PC-3 (cell line): ENCODE data around the gene WDR33. TPM values are rescaled to one million over a fixed set of nuclear protein-coding genes. Genes with fewer than 3 reads are reported as not detected.
A peak's percentile ranks its signal among the peaks of the same experiment; 100 is the strongest.
"Not testable (repeated sequence)": the region's sequence is repeated elsewhere in the genome, so short reads cannot be mapped to it uniquely, and the experiment has no call there.

Experiments used
- ATAC-seq: fragments of 200-7000 bp; cut with Tn5 transposase; 2 replicates; pipeline ENCODE4 v1.9.1; 2020; ENCODE audit warnings: mild to moderate bottlenecking, moderate library complexity
- BruUV-seq: library from RNA; stranded (reverse); fragments of 400-500 nt; replicated peaks from 2 replicates; lab custom pipeline; 2021; lab: Mats Ljungman, UMichigan
- CTCF ChIA-PET: fragments of 300-600 bp; sonication (Branson Sonifier 250); formaldehyde crosslinking; loops from one replicate; lab custom pipeline; 2022; ENCODE audit warnings: antibody characterized with exemption; lab: Charles Lee
- POLR2A ChIA-PET: fragments of 300-600 bp; sonication (Branson Sonifier 250); formaldehyde crosslinking; loops from one replicate; lab custom pipeline; 2022; ENCODE audit warnings: antibody characterized with exemption; ENCODE audit not compliant: unreplicated experiment; lab: Charles Lee
- DNase-seq: peaks from one replicate; pipeline ENCODE4 v3.0.0-alpha.2; 2015
- H2AFZ ChIP-seq: fragments of 300-600 bp; sonication (generic); 2 replicates; pipeline ENCODE4 v1.6.0; 2016; ENCODE audit warnings: antibody characterized with exemption, low read length
- H3F3A ChIP-seq: fragments of 300-600 bp; sonication (generic); one replicate; pipeline ENCODE4 v1.6.0; 2017; ENCODE audit warnings: antibody characterized with exemption, low read length, control low read depth, mild to moderate bottlenecking; ENCODE audit not compliant: unreplicated experiment
- H3K27ac ChIP-seq: fragments of 300-600 bp; sonication (generic); 2 replicates; pipeline ENCODE4 v1.5.1; 2016; ENCODE audit warnings: mild to moderate bottlenecking, low read length
- H3K27me3 ChIP-seq: fragments of 300-600 bp; sonication (generic); 2 replicates; pipeline ENCODE4 v1.6.1; 2016; ENCODE audit warnings: low read length, mixed read lengths
- H3K36me3 ChIP-seq: fragments of 300-600 bp; sonication (generic); 2 replicates; pipeline ENCODE4 v1.6.1; 2016; ENCODE audit warnings: low read depth, mixed run types, low read length, mixed read lengths
- H3K4me1 ChIP-seq: fragments of 300-600 bp; sonication (generic); 2 replicates; pipeline ENCODE4 v1.5.1; 2016; ENCODE audit warnings: low read length; ENCODE audit not compliant: insufficient read depth
- H3K4me2 ChIP-seq: fragments of 300-600 bp; sonication (generic); 2 replicates; pipeline ENCODE4 v1.6.0; 2016; ENCODE audit warnings: low read length
- H3K4me3 ChIP-seq: fragments of 300-600 bp; sonication (generic); 2 replicates; pipeline ENCODE4 v1.5.1; 2016; ENCODE audit warnings: mild to moderate bottlenecking, low read length, mixed read lengths
- H3K79me2 ChIP-seq: fragments of 300-600 bp; sonication (generic); 2 replicates; pipeline ENCODE4 v1.6.1; 2017; ENCODE audit warnings: low read length, mixed read lengths
- H3K9ac ChIP-seq: fragments of 300-600 bp; sonication (generic); 2 replicates; pipeline ENCODE4 v1.6.0; 2016; ENCODE audit warnings: mild to moderate bottlenecking, low read length
- H3K9me2 ChIP-seq: fragments of 300-600 bp; sonication (generic); replicated peaks from 2 replicates; pipeline ENCODE4 v1.6.1; 2016; ENCODE audit warnings: mixed run types, low read length, mixed read lengths
- H3K9me3 ChIP-seq: fragments of 300-600 bp; sonication (generic); 2 replicates; pipeline ENCODE4 v1.6.1; 2016; ENCODE audit warnings: low read length, mixed read lengths
- H4K20me1 ChIP-seq: fragments of 300-600 bp; sonication (generic); 2 replicates; pipeline ENCODE4 v1.6.1; 2016; ENCODE audit warnings: low read length, mixed read lengths
- EZH2 ChIP-seq: fragments of 300-600 bp; sonication (generic); IDR thresholded peaks from one replicate; pipeline ENCODE4 v1.6.1; 2017; ENCODE audit warnings: antibody characterized with exemption, mild to moderate bottlenecking, low read length; ENCODE audit not compliant: unreplicated experiment
- EZH2phosphoT487 ChIP-seq: fragments of 300-600 bp; sonication (generic); IDR thresholded peaks from 2 replicates; pipeline ENCODE4 v1.6.1; 2018; ENCODE audit warnings: mild to moderate bottlenecking, antibody characterized with exemption, low read length, borderline replicate concordance
- intact Hi-C: fragments of 100-400 bp; cut with micrococcal nuclease; formaldehyde crosslinking; loops from 2 replicates; pipeline ENCODE4 v1.9.0; 2023
- total RNA-seq: library from RNA; depleted of rRNA; stranded (reverse); fragments of >200 nt; gene quantifications from 2 replicates; pipeline ENCODE4 v1.2.3, GENCODE V29; 2014
- TF ChIP-seq, protein P1 (sequence below): fragments of 300-600 bp; sonication (generic); conservative IDR thresholded peaks from 2 replicates; pipeline ENCODE4 v1.5.1; 2017; ENCODE audit warnings: antibody characterized with exemption, low read depth, mild to moderate bottlenecking, low read length

WDR33 gene
- total RNA-seq, 1 experiment from 2014 or later: 31.7 TPM

DNA sequence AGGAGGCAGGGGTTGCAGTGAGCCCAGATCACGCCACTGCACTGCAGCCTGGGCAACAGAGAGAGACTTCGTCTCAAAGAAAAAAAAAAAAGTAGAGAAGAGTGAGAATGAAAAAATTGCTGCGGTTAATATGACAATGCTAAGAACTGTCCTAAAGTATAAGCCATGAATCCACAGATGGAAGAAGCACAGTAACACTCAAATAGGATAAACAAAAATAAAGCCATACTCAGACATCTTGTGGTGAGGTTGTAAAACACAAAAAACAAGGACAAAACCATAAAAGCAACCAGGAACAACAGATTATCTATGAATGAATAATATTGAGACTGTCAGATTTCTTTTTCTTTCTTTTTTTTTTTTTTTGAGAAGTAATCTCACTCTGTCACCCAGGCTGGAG, 24.0 kb upstream of the WDR33 start:
- no peaks in the 10 kb centered on the region for H3K36me3 ChIP-seq
- H3K9me2 ChIP-seq: no peaks in the 10 kb centered on the region
- intact Hi-C loops: no loop called here
- no peaks in the 10 kb centered on the region for H4K20me1 ChIP-seq
- ATAC-seq: no peak
- no peak overlapping the region for H3K4me3 ChIP-seq
- ChIA-PET CTCF (no interaction called here), POLR2A (no interaction called here)
- BruUV-seq: no TSS peak
- no peaks in the 10 kb centered on the region for H3K9me3 ChIP-seq
- no peaks in the 10 kb centered on the region for H3K27me3 ChIP-seq
- no peaks in the 10 kb centered on the region for H3K79me2 ChIP-seq
- TF ChIP-seq EZH2phosphoT487: no peak
- no peak for TF ChIP-seq EZH2
- TF ChIP-seq, protein P1, sequence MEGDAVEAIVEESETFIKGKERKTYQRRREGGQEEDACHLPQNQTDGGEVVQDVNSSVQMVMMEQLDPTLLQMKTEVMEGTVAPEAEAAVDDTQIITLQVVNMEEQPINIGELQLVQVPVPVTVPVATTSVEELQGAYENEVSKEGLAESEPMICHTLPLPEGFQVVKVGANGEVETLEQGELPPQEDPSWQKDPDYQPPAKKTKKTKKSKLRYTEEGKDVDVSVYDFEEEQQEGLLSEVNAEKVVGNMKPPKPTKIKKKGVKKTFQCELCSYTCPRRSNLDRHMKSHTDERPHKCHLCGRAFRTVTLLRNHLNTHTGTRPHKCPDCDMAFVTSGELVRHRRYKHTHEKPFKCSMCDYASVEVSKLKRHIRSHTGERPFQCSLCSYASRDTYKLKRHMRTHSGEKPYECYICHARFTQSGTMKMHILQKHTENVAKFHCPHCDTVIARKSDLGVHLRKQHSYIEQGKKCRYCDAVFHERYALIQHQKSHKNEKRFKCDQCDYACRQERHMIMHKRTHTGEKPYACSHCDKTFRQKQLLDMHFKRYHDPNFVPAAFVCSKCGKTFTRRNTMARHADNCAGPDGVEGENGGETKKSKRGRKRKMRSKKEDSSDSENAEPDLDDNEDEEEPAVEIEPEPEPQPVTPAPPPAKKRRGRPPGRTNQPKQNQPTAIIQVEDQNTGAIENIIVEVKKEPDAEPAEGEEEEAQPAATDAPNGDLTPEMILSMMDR: no peak
- no peak overlapping the region for H3K9ac ChIP-seq
- no peak overlapping the region for H3K4me2 ChIP-seq
- no peak for DNase-seq
- H2AFZ ChIP-seq: no peak overlapping the region
- no peak overlapping the region for H3K27ac ChIP-seq
- no peaks in the 10 kb centered on the region for H3F3A ChIP-seq
- H3K4me1 ChIP-seq: no peaks in the 10 kb centered on the region

DNA sequence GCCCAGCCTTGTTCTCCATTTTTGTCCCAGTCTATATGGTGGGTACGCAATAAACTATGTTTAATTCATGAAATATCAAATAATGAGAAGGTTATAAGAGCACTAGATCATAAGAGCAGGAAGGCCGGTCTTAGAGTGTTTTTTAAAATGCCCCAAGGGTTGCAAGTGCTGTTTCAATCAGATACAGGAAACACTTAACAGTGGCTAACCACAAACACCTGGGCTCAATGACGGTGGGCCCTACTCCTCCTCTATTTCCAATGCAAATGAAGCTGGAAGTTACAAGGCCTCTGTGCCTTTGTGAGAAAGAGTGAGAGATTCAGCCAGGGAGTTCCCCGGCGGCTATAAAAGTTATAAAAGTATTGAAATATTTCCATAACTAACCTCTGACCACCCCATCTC, 18.9 kb upstream of the WDR33 start:
- Histone ChIP-seq H3F3A (no peaks in the 10 kb centered on the region), H3K27me3 (no peaks in the 10 kb centered on the region), H3K9me2 (no peaks in the 10 kb centered on the region), H3K4me3 (no peak overlapping the region), H3K9me3 (no peaks in the 10 kb centered on the region), H3K4me1 (no peaks in the 10 kb centered on the region), H3K36me3 (no peaks in the 10 kb centered on the region), H4K20me1 (no peaks in the 10 kb centered on the region), H3K27ac (no peak overlapping the region), H3K9ac (no peak overlapping the region), H2AFZ (no peak overlapping the region), H3K79me2 (no peaks in the 10 kb centered on the region), H3K4me2 (no peak overlapping the region)
- ATAC-seq (no peak), DNase-seq (no peak)
- ChIA-PET CTCF (no interaction called here), POLR2A (no interaction called here)
- intact Hi-C loops: no loop called here
- BruUV-seq: no TSS peak
- TF ChIP-seq EZH2phosphoT487: no peak

DNA sequence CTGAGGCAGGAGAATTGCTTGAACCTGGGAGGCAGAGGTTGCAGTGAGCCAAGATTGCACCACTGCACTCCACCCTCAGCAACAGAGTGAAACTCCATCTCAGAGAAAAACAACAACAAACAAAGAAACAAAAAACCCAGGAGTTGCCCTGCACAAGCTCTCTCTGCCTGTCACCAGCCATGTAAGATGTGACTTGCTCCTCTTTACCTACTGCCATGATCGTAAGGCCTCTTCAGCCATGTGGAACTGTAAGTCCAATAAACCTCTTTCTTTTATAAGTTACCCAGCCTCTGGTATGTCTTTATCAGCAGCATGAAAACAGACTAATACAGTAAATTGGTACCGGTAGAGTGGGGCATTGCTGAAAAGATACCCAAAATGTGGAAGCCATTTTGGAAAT, 15.7 kb upstream of the WDR33 start:
- H3K79me2 ChIP-seq, CTCF ChIA-PET, H3K9me3 ChIP-seq, H4K20me1 ChIP-seq, POLR2A ChIA-PET, H3K27ac ChIP-seq, H3K27me3 ChIP-seq, intact Hi-C loops, H3F3A ChIP-seq, H3K4me3 ChIP-seq, H3K9ac ChIP-seq, H3K4me2 ChIP-seq, DNase-seq, H3K9me2 ChIP-seq, H2AFZ ChIP-seq, BruUV-seq, H3K4me1 ChIP-seq, ATAC-seq, H3K36me3 ChIP-seq: not testable (repeated sequence)

DNA sequence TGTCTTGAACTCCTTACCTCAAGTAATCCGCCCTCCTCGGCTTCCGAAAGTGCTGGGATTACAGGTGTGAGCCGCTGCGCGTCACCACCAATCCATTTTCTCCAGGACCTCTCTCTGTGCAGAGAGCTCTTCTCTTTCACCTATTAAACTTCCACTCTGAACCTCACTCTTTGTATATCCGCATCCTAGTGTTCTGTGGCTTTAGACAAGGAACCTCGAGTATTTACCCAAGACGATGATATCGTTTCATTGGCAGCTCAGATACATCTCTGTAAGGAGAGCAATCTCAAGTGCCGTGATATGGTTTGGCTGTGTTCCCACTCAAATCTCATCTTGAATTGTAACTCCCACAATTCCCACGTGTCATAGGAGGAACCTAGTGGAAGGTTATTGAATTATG, 15.1 kb upstream of the WDR33 start:
- intact Hi-C loops: no loop called here
- Histone ChIP-seq H3K36me3 (no peaks in the 10 kb centered on the region), H3K4me3 (no peak overlapping the region), H3F3A (no peaks in the 10 kb centered on the region), H3K9me2 (no peaks in the 10 kb centered on the region), H3K4me2 (no peak overlapping the region), H3K9me3 (no peaks in the 10 kb centered on the region), H3K27me3 (no peaks in the 10 kb centered on the region), H2AFZ (no peak overlapping the region), H3K27ac (no peak overlapping the region), H4K20me1 (no peaks in the 10 kb centered on the region), H3K4me1 (no peaks in the 10 kb centered on the region), H3K79me2 (no peaks in the 10 kb centered on the region), H3K9ac (no peak overlapping the region)
- ChIA-PET CTCF (no interaction called here), POLR2A (no interaction called here)
- BruUV-seq: no TSS peak
- TF ChIP-seq, protein P1: no peak
- TF ChIP-seq EZH2 (no peak), EZH2phosphoT487 (no peak)
- DNase-seq (peak; percentile 18), ATAC-seq (no peak)
